ENCODE data around the gene TMCO2.

The TMCO2 gene

DNA sequence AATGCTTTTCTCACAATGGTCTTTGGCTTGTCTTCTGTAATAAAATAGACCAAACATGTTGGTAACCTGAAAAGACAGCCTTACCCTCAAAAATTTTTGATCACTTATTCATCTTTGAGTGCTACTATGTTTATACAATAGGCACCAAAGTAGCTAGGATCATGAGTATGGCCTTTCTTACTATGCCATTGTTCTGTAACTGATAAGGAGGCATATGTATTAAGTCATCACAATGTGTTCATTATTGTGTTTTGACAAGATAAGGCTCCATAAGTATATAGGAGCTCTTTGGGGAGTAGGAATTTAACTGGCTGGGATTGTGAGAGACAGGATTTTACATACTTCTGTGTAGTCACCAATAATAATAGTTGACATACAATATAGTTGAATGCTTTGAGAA lies 675 bp downstream of the TMCO2 start:
- TF ChIP-seq GATA2 (IDR thresholded peaks at IDR 0.05; ENCODE audit: low read depth, low read length) = no peak
- no peak for TF ChIP-seq GATA3 (IDR thresholded peaks at IDR 0.05; ENCODE audit: low read depth, low read length)

DNA sequence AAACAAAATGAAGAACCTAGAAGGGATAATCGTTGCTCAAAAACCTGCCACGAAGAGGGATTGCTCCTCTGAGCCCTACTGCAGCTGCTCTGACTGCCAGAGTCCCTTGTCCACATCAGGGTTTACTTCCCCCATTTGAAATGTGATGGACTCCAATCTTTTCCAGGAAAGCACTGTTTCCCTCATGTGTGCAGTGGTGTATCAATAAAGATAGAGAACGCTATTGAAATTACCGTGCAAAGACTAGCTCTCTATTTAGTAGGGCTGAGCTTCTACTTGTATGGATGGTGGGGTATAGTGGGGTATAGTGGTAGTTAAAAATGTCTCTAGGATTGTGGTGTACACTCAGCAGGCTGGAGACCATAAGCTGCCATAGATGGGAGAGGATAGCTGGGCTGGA lies 3.7 kb downstream of the TMCO2 start:
- TF ChIP-seq GATA3 (IDR thresholded peaks at IDR 0.05; ENCODE audit: low read depth, low read length) = no peak
- TF ChIP-seq GATA2 (IDR thresholded peaks at IDR 0.05; ENCODE audit: low read depth, low read length) = no peak

DNA sequence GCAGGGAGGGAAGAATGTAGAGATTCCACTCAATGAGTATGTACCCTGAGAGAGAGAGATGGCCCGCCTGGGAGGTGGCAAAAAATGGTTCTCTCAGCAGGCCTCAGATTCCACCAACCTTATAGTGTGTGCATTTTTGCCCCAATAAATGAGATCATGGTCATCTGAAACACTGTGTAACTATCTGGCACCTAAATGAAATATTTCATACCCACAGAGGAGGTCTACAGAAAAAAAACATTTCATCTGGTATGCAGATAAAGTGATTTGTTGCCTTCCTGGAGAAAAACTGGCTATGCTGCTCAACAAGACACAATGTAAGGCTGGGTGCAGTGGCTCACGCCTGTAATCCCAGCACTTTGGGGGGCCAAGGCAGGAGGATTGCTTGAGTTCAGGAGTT lies 4.9 kb downstream of the TMCO2 start:
- TF ChIP-seq GATA3 (IDR thresholded peaks at IDR 0.05; ENCODE audit: low read depth, low read length) (no peak), GATA2 (IDR thresholded peaks at IDR 0.05; ENCODE audit: low read depth, low read length) (no peak)

GRCh38 chr1:40255231-40255630 lies 7.5 kb downstream of the TMCO2 start:
- TF ChIP-seq GATA3 (IDR thresholded peaks at IDR 0.05; ENCODE audit: low read depth, low read length) (no peak), GATA2 (IDR thresholded peaks at IDR 0.05; ENCODE audit: low read depth, low read length) (no peak)

DNA sequence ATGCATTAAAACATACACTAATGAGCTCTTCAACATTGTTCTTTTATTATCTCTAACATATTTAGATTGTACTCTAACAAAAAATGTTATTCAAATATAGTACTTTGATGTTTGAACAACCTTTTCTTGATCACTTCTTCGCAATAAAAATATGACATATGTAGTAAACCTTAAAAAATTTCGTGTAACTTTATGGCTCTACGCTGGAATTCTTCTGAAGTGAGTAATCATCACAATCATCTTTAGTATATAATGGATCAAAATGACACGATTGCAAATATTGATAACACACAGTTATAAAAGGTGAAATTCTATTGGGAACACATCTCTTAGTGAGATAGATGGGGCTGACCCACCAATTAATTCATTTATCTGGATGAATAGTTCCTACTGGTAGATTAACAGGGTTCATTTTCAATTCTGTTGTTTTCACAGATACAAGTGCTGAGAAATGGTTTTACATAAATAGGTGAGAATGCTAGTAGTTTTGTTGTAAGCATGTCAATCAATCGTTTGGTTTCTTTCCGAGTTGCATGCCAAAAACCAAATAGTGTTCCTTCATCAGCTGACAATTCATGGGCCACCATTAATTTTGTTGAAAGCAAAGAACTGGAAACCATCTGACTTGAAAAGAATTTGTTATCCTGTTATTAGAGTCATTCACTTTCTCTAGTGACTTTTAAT lies 8.8 kb downstream of the TMCO2 start:
- TF ChIP-seq GATA3 (IDR thresholded peaks at IDR 0.05; ENCODE audit: low read depth, low read length) (no peak), GATA2 (IDR thresholded peaks at IDR 0.05; ENCODE audit: low read depth, low read length) (no peak)

DNA sequence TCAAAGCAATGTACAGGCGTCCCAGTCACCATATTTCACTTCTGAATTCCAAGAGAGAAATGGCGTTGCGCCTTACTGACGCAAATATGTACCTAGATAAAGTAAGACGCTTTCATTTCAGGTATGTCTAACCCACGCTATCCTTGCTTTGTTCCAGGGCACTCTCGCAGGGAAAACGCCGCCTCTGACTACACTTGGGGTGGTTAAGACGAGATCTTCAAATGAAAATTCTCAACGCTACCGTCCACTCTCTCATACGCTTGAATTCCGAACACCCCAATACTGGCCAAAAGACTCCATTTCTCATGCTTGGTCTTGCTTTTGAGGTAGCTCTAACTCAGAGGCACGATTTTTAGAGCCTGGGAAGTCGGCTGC lies 9.6 kb downstream of the TMCO2 start:
- no peak for TF ChIP-seq GATA2 (IDR thresholded peaks at IDR 0.05; ENCODE audit: low read depth, low read length)
- TF ChIP-seq GATA3 (IDR thresholded peaks at IDR 0.05; ENCODE audit: low read depth, low read length) = no peak

GRCh38 chr1:40257688-40258444 lies 10.1 kb downstream of the TMCO2 start, which contains the start of gene ZMPSTE24:
TSS of gene ZMPSTE24 (plus strand) at chr1:40258236. CDS start at chr1:40258272, 36 bp downstream.
- TF ChIP-seq GATA3 (IDR thresholded peaks at IDR 0.05; ENCODE audit: low read depth, low read length) = no peak
- no peak for TF ChIP-seq GATA2 (IDR thresholded peaks at IDR 0.05; ENCODE audit: low read depth, low read length)

DNA sequence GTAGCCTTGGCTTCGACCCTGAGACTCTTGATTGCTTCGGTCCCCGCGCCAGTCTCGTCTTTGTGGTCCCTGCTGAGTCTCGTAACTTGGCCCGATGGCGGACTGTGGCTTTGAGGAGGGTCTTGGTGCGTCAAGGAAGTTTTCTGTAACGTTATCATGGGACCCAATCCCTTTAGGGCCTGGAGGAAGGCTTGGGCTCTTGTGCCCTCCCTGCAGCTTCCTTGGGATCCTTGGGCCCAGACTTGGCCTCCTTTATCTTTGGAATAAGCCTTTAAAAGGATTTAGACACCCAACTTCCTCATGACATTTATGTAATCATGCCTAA lies 10.7 kb downstream of the TMCO2 start:
- TF ChIP-seq GATA2 (IDR thresholded peaks at IDR 0.05; ENCODE audit: low read depth, low read length) = no peak
- TF ChIP-seq GATA3 (IDR thresholded peaks at IDR 0.05; ENCODE audit: low read depth, low read length) = no peak

DNA sequence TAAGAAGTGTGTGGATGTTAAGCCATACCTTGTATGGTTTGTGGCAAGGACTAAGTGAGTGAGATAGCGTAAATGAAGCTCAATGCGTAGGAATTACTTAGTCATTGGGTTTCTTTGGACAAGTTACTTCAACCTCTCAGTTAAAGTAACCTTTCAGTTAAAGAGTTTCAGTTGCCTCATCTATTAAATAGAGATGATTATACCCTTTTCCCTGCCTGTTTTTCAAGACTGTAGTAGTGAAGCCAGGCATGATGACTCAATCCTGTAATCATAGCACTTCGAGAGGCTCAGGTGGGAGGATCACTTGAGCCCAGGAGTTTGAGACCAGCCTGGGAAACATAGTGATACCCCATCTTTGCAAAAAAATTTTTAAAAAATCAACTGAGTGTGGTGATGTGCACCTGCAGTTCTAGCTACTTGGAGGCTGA lies 16.6 kb downstream of the TMCO2 start:
- TF ChIP-seq GATA3 (IDR thresholded peaks at IDR 0.05; ENCODE audit: low read depth, low read length) (no peak), GATA2 (IDR thresholded peaks at IDR 0.05; ENCODE audit: low read depth, low read length) (no peak)

DNA sequence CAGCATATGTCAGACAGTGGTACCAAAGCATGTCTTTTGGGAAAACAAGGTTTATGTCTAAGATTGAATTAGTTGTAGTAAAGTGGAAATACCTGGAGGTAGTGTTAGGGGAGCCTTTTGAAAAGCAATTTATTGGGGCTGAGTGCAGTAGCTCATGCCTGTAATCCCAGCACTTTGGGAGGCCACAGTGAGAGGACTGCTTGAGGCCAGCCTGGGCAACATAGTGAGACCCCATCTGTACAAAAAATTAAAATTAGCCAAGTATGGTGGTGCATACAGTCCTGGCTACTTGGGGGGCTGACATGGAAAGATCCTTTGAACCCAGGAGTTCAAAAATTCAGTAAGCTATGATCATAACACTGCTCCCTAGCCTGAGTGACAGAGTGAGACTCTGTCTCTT lies 17.6 kb downstream of the TMCO2 start:
- TF ChIP-seq GATA3 (IDR thresholded peaks at IDR 0.05; ENCODE audit: low read depth, low read length) = no peak
- no peak for TF ChIP-seq GATA2 (IDR thresholded peaks at IDR 0.05; ENCODE audit: low read depth, low read length)

GRCh38 chr1:40265919-40266318 lies 18.2 kb downstream of the TMCO2 start:
- TF ChIP-seq GATA3 (IDR thresholded peaks at IDR 0.05; ENCODE audit: low read depth, low read length) (no peak), GATA2 (IDR thresholded peaks at IDR 0.05; ENCODE audit: low read depth, low read length) (no peak)

DNA sequence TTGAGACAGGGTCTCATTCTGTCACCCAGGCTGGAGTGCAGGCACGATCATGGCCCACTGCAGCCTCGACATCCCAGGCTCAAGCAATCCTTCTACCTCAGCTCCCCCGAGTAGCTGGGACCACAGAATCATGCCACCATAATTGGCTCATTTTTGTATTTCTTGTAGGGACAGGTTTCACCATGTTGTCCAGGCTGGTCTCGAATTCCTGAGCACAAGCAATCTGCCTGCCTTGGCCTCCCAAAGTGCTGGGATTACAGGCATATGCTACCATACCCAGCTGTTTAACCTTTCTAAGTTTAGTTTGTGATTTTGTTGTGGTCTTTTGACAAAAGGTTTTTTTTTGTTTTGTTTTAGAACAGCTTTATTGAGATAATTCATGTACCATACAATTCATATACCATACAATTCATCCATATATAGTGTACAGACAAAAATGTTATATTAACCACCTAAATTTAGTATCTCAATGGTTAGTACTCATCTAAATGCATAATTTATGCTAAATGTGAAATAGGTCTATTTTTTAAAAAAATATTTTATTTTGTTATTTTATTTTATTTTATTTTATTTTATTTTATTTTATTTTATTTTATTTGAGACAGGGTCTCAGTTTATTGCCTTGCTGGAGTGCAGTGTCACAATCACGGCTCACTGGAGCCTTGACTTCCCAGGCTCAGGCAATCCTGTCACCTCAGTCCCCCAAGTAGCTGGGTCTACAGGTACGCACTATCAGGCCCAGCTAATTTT lies 19.2 kb downstream of the TMCO2 start:
- TF ChIP-seq GATA3 (IDR thresholded peaks at IDR 0.05; ENCODE audit: low read depth, low read length) = no peak
- TF ChIP-seq GATA2 (IDR thresholded peaks at IDR 0.05; ENCODE audit: low read depth, low read length) = no peak

DNA sequence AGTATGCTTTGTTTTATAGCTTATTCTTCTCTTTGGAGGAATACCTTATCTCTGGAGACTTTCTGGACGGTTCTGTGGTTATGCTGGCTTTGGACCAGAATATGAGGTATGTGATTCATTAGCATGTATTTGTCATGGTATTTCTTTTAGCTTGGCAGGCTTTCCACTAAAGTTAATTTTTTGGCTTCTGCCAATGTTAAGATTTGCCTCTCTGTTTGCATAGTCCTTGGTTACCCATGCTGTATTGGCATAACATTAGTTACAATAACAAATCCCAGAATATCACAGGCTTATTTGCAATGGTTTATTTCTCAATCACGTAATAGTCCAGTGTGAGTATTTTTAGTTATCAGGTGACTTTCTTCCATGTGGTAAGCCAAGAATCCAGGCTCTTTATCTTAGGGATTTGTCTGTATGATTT lies 20.0 kb downstream of the TMCO2 start:
- no peak for TF ChIP-seq GATA2 (IDR thresholded peaks at IDR 0.05; ENCODE audit: low read depth, low read length)
- TF ChIP-seq GATA3 (IDR thresholded peaks at IDR 0.05; ENCODE audit: low read depth, low read length) = no peak

- TF ChIP-seq GATA2 (IDR thresholded peaks at IDR 0.05; ENCODE audit: low read depth, low read length) = no peak
Observed at GRCh38 chr1:40268211-40268610, 20.5 kb downstream of the TMCO2 start.

Measured in SH-SY5Y (cell line).